GM23338 (cell line): ENCODE data around the gene KLHL36. TPM values are rescaled to one million over a fixed set of nuclear protein-coding genes. Genes with fewer than 3 reads are reported as not detected.

Experiments
- ATAC-seq: fragments of 200-7000 bp; cut with Tn5 transposase; 3 replicates; pipeline ENCODE4 v1.9.1; 2020
- DNase-seq: peaks from one replicate; pipeline ENCODE4 v3.0.0-alpha.2; 2015; ENCODE audit warnings: low spot score
- H2AFZ ChIP-seq: fragments of 200-600 bp; sonication (generic); 2 replicates; pipeline ENCODE4 v1.8.0; 2016; ENCODE audit warnings: antibody characterized with exemption, mild to moderate bottlenecking, moderate library complexity
- H3F3A ChIP-seq: fragments of 200-600 bp; sonication (generic); replicated peaks from 2 replicates; pipeline ENCODE4 v1.8.0; 2017; ENCODE audit warnings: antibody characterized with exemption, mixed run types, low read depth
- H3K27ac ChIP-seq: fragments of 200-600 bp; sonication (generic); 2 replicates; pipeline ENCODE4 v1.6.1; 2016; ENCODE audit warnings: low read depth
- H3K27me3 ChIP-seq: fragments of 200-600 bp; sonication (generic); 2 replicates; pipeline ENCODE4 v1.8.0; 2016; ENCODE audit warnings: mild to moderate bottlenecking, mixed run types, moderate library complexity; ENCODE audit not compliant: insufficient read depth
- H3K36me3 ChIP-seq: fragments of 200-600 bp; sonication (generic); 2 replicates; pipeline ENCODE4 v1.8.0; 2016; ENCODE audit warnings: mild to moderate bottlenecking; ENCODE audit not compliant: insufficient read depth
- H3K4me1 ChIP-seq: fragments of 200-600 bp; sonication (generic); 2 replicates; pipeline ENCODE4 v1.8.0; 2016; ENCODE audit warnings: mild to moderate bottlenecking, moderate library complexity; ENCODE audit not compliant: insufficient read depth
- H3K4me2 ChIP-seq: fragments of 200-600 bp; sonication (generic); 2 replicates; pipeline ENCODE4 v1.7.1; 2017; ENCODE audit warnings: mixed run types
- H3K4me3 ChIP-seq: fragments of 200-600 bp; sonication (generic); 2 replicates; pipeline ENCODE4 v1.6.1; 2016; ENCODE audit warnings: mixed run types
- H3K79me2 ChIP-seq: fragments of 200-600 bp; sonication (generic); replicated peaks from 2 replicates; pipeline ENCODE4 v1.8.0; 2017; ENCODE audit warnings: mild to moderate bottlenecking; ENCODE audit not compliant: insufficient read depth
- H3K9me2 ChIP-seq: fragments of 200-600 bp; sonication (generic); 2 replicates; pipeline ENCODE4 v1.8.0; 2017; ENCODE audit not compliant: insufficient read depth
- H4K20me1 ChIP-seq: fragments of 200-600 bp; sonication (generic); replicated peaks from 2 replicates; pipeline ENCODE4 v1.8.0; 2017; ENCODE audit warnings: mild to moderate bottlenecking; ENCODE audit not compliant: insufficient read depth
- H3K27ac Mint-ChIP-seq: 2 replicates; pipeline ENCODE4 v1.8.0; 2020; ENCODE audit warnings: inconsistent platforms, mild to moderate bottlenecking, moderate library complexity, mixed read lengths
- H3K27me3 Mint-ChIP-seq: 3 replicates; pipeline ENCODE4 v1.8.0; 2022; ENCODE audit warnings: low read depth, mild to moderate bottlenecking, moderate library complexity, mixed read lengths, inconsistent platforms; ENCODE audit not compliant: insufficient read depth, poor library complexity
- H3K36me3 Mint-ChIP-seq: 3 replicates; pipeline ENCODE4 v1.8.0; 2021; ENCODE audit warnings: low read depth, mild to moderate bottlenecking, inconsistent platforms, moderate library complexity, mixed read lengths
- H3K4me1 Mint-ChIP-seq: 3 replicates; pipeline ENCODE4 v1.8.0; 2020; ENCODE audit warnings: mild to moderate bottlenecking, inconsistent platforms, mixed read lengths
- H3K4me3 Mint-ChIP-seq: 3 replicates; pipeline ENCODE4 v1.8.0; 2021; ENCODE audit warnings: moderate library complexity, mild to moderate bottlenecking, inconsistent platforms, mixed read lengths
- H3K9me3 Mint-ChIP-seq: 3 replicates; pipeline ENCODE4 v1.8.0; 2020; ENCODE audit warnings: moderate library complexity, mild to moderate bottlenecking, inconsistent platforms, mixed read lengths
- CREB1 ChIP-seq: fragments of 250-450 bp; sonication (Bioruptor Pico); IDR thresholded peaks from 2 replicates; pipeline ENCODE4 v1.5.0; 2020; ENCODE audit warnings: low read depth, mild to moderate bottlenecking, moderate library complexity
- CTCF ChIP-seq, 2 experiments: fragments of 200-600 bp in 1 of 2; sonication (generic) in 1 of 2; conservative IDR thresholded peaks; 2 replicates each; pipeline versions ENCODE4 v1.5.1 to v1.6.1; 2016 to 2017; ENCODE audit warnings: antibody characterized with exemption in 2 of 2, low read depth in 2 of 2, mild to moderate bottlenecking in 2 of 2, moderate library complexity in 1 of 2
- ETS1 ChIP-seq: IDR thresholded peaks from 2 replicates; pipeline ENCODE4 v1.6.1; 2016; ENCODE audit warnings: antibody characterized with exemption
- EZH2 ChIP-seq: fragments of 200-600 bp; sonication (generic); IDR thresholded peaks from one replicate; pipeline ENCODE4 v1.8.0; 2017; ENCODE audit warnings: antibody characterized with exemption, mild to moderate bottlenecking, low read depth; ENCODE audit not compliant: unreplicated experiment
- EZH2phosphoT487 ChIP-seq: fragments of 200-600 bp; sonication (generic); IDR thresholded peaks from one replicate; pipeline ENCODE4 v1.8.1; 2018; ENCODE audit warnings: antibody characterized with exemption; ENCODE audit not compliant: unreplicated experiment
- JUNB ChIP-seq: IDR thresholded peaks from one replicate; pipeline ENCODE4 v1.6.1; 2016; ENCODE audit warnings: antibody characterized with exemption; ENCODE audit not compliant: unreplicated experiment
- POLR2AphosphoS5 ChIP-seq: IDR thresholded peaks from 2 replicates; pipeline ENCODE4 v1.6.1; 2016; ENCODE audit warnings: antibody characterized with exemption, low read depth
- REST ChIP-seq: IDR thresholded peaks from one replicate; pipeline ENCODE4 v1.6.1; 2018; ENCODE audit warnings: antibody characterized with exemption; ENCODE audit not compliant: unreplicated experiment
- STAT1 ChIP-seq: IDR thresholded peaks from one replicate; pipeline ENCODE4 v1.6.1; 2016; ENCODE audit warnings: antibody characterized with exemption; ENCODE audit not compliant: unreplicated experiment
- ZNF114 ChIP-seq: fragments of 250-450 bp; sonication (Bioruptor Pico); IDR thresholded peaks from 2 replicates; pipeline ENCODE4 v1.5.0; 2020; ENCODE audit warnings: mild to moderate bottlenecking, moderate library complexity
- ZNF462 ChIP-seq: fragments of 250-450 bp; sonication (Bioruptor Pico); IDR thresholded peaks from 2 replicates; pipeline ENCODE4 v1.5.0; 2020; ENCODE audit warnings: mild to moderate bottlenecking, moderate library complexity
- polyA plus RNA-seq: library from polyadenylated mRNA; unstranded; fragments of >200 nt; fragmentation: Nextera tagmentation; extraction: Ambion mirVana; gene quantifications from 2 replicates; pipeline ENCODE4 v1.2.1, GENCODE V29; 2016
- total RNA-seq: library from RNA; depleted of rRNA; stranded (reverse); fragments of >200 nt; shearing (Covaris generic); gene quantifications from 2 replicates; pipeline ENCODE4 v1.2.3, GENCODE V29; 2014

Gene KLHL36
- total and polyA plus RNA-seq, 2 experiments from 2014 or later, result 13.4 to 70.4 TPM

- Mint-ChIP-seq H3K4me1 (no peaks in the 10 kb centered on the region; the same call in 2 of the 3 replicates), H3K27ac (no peak overlapping the region), H3K4me3 (no peak overlapping the region), H3K36me3 (peaks cover 48% of the 10 kb centered on the region), H3K27me3 (peaks cover 16% of the 10 kb centered on the region), H3K9me3 (no peaks in the 10 kb centered on the region)
- Histone ChIP-seq H3K27ac (no peak overlapping the region), H3K36me3 (peaks cover 4% of the 10 kb centered on the region; the same call in 1 of the 2 replicates), H3K4me2 (no peak overlapping the region), H2AFZ (no peak overlapping the region), H3K27me3 (no peaks in the 10 kb centered on the region), H3F3A (no peaks in the 10 kb centered on the region), H3K9me2 (no peaks in the 10 kb centered on the region), H3K4me3 (no peak overlapping the region), H4K20me1 (no peaks in the 10 kb centered on the region), H3K79me2 (no peaks in the 10 kb centered on the region), H3K4me1 (no peaks in the 10 kb centered on the region)
- DNase-seq, result no peak
- no peak for ATAC-seq
- TF ChIP-seq POLR2AphosphoS5, result no peak
- TF ChIP-seq STAT1, result no peak
- TF ChIP-seq JUNB, result no peak
- TF ChIP-seq CTCF (conservative IDR thresholded peaks at IDR 0.05; ENCODE audit: low read depth in 2 of 2), result no peak
- no peak for TF ChIP-seq ZNF114 (CRISPR knock-in tag)
- TF ChIP-seq EZH2, result no peak
- no peak for TF ChIP-seq REST
- TF ChIP-seq CREB1 (CRISPR knock-in tag), result no peak
- no peak for TF ChIP-seq ZNF462 (CRISPR knock-in tag)
- TF ChIP-seq ETS1, result no peak
- TF ChIP-seq EZH2phosphoT487, result no peak
These were observed 9.0 kb downstream of the KLHL36 start for GRCh38 chr16:84657229-84657837.
